ENCODE measurements around the gene NRROS. TPM values are rescaled to one million over a fixed set of nuclear protein-coding genes. Genes with fewer than 3 reads are reported as not detected.

Gene NRROS
- total RNA-seq, 1 donor from 2014 or later, result 1.4 TPM

GRCh38 chr3:196624907-196625306 lies 14.6 kb upstream of the NRROS start:
- no peak overlapping the region for H3K4me3 Mint-ChIP-seq (ENCODE audit: low read depth)
- H3K4me1 Mint-ChIP-seq (ENCODE audit: low read depth), result peaks cover 7% of the 10 kb centered on the region
- H3K27ac Mint-ChIP-seq, result no peak overlapping the region
- no peak for DNase-seq (ENCODE audit: low spot score, unreplicated experiment)
- H3K9me3 Mint-ChIP-seq (ENCODE audit: low read depth), result no peaks in the 10 kb centered on the region
- H3K36me3 Mint-ChIP-seq (ENCODE audit: insufficient read depth), result no peaks in the 10 kb centered on the region
- peaks cover 3% of the 10 kb centered on the region for H3K27me3 Mint-ChIP-seq
- TF ChIP-seq, protein P1, sequence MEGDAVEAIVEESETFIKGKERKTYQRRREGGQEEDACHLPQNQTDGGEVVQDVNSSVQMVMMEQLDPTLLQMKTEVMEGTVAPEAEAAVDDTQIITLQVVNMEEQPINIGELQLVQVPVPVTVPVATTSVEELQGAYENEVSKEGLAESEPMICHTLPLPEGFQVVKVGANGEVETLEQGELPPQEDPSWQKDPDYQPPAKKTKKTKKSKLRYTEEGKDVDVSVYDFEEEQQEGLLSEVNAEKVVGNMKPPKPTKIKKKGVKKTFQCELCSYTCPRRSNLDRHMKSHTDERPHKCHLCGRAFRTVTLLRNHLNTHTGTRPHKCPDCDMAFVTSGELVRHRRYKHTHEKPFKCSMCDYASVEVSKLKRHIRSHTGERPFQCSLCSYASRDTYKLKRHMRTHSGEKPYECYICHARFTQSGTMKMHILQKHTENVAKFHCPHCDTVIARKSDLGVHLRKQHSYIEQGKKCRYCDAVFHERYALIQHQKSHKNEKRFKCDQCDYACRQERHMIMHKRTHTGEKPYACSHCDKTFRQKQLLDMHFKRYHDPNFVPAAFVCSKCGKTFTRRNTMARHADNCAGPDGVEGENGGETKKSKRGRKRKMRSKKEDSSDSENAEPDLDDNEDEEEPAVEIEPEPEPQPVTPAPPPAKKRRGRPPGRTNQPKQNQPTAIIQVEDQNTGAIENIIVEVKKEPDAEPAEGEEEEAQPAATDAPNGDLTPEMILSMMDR (IDR thresholded peaks at IDR 0.05; ENCODE audit: unreplicated experiment), result no peak

DNA sequence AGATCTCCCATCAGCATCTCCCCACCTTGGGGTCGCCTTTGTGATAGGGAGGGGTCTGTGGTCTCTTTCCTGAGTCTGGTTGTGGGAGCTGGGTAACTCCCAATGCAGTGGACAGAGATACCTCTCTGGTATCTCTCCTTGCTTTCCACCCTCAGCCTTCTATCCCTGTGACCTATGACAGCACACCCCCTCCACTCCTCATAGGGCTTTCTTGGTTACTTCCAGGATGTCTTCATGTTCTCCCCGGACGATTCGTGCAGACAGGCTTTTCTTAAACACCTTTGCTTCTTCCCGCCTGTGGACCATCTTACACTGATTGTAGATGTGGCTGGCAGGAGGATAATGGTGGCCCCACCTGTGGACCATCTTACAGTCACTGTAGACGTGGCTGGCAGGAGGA lies 14.2 kb upstream of the NRROS start:
- no peak overlapping the region for H3K27ac Mint-ChIP-seq
- no peaks in the 10 kb centered on the region for H3K9me3 Mint-ChIP-seq (ENCODE audit: low read depth)
- no peak for DNase-seq (ENCODE audit: low spot score, unreplicated experiment)
- H3K27me3 Mint-ChIP-seq, result peaks cover 3% of the 10 kb centered on the region
- H3K36me3 Mint-ChIP-seq (ENCODE audit: insufficient read depth), result no peaks in the 10 kb centered on the region
- peaks cover 2% of the 10 kb centered on the region for H3K4me1 Mint-ChIP-seq (ENCODE audit: low read depth)
- no peak overlapping the region for H3K4me3 Mint-ChIP-seq (ENCODE audit: low read depth)
- TF ChIP-seq, protein P1 (IDR thresholded peaks at IDR 0.05; ENCODE audit: unreplicated experiment), result no peak

- Mint-ChIP-seq H3K9me3 (ENCODE audit: low read depth) (no peaks in the 10 kb centered on the region), H3K4me1 (ENCODE audit: low read depth) (peaks cover 6% of the 10 kb centered on the region), H3K36me3 (ENCODE audit: insufficient read depth) (no peaks in the 10 kb centered on the region), H3K27ac (no peak overlapping the region), H3K27me3 (peaks cover 3% of the 10 kb centered on the region), H3K4me3 (ENCODE audit: low read depth) (no peak overlapping the region)
- DNase-seq (ENCODE audit: low spot score, unreplicated experiment), result no peak
- TF ChIP-seq, protein P1 (IDR thresholded peaks at IDR 0.05; ENCODE audit: unreplicated experiment), result no peak
Observed at GRCh38 chr3:196627918-196628231, 11.6 kb upstream of the NRROS start.

DNA sequence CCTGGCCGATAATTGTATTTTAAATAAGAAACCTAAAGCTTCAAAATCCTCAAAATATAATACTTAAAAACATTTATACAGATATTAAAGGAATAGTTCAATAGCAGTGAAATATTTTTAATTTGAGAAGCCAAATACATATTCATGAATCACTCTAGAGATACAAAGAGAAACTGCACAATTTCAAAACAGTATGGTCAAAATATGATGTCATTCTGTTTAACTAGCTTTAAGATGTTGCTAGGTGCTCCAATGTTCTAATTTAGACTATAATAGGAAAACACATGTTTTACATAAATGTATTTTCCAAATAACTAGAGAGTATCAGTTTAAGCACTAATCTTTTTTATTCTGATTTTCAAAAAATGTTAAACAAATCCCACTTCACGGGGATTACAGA lies 10.3 kb upstream of the NRROS start:
- no peak overlapping the region for H3K27ac Mint-ChIP-seq
- DNase-seq (ENCODE audit: low spot score, unreplicated experiment), result no peak
- TF ChIP-seq, protein P1 (IDR thresholded peaks at IDR 0.05; ENCODE audit: unreplicated experiment), result no peak
- H3K4me1 Mint-ChIP-seq (ENCODE audit: low read depth), result peaks cover 9% of the 10 kb centered on the region
- peaks cover 3% of the 10 kb centered on the region for H3K27me3 Mint-ChIP-seq
- H3K9me3 Mint-ChIP-seq (ENCODE audit: low read depth), result no peaks in the 10 kb centered on the region
- no peaks in the 10 kb centered on the region for H3K36me3 Mint-ChIP-seq (ENCODE audit: insufficient read depth)
- H3K4me3 Mint-ChIP-seq (ENCODE audit: low read depth), result no peak overlapping the region

DNA sequence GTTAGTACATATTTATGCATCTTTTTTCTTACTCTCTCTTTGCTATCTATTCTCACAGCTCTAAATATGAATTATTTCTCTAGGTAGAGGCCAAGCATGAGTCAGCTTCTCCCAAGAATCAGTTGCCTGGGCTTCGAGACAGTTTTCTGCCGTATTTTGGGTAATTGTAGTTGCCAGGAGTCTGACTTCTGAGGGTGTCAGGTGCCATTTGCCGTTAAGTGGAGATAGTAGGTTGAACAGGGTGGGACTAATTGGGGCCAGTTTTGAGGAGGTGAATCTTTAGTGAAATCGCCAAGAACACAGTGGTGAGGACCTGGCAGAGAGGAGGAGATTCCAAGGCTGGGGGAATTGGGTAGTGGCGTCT lies 7.8 kb upstream of the NRROS start:
- Mint-ChIP-seq H3K27ac (peak overlapping the region; percentile 99), H3K4me1 (ENCODE audit: low read depth) (peaks cover 9% of the 10 kb centered on the region), H3K27me3 (peaks cover 2% of the 10 kb centered on the region), H3K9me3 (ENCODE audit: low read depth) (no peaks in the 10 kb centered on the region), H3K36me3 (ENCODE audit: insufficient read depth) (no peaks in the 10 kb centered on the region), H3K4me3 (ENCODE audit: low read depth) (peak overlapping the region; percentile 80)
- no peak for DNase-seq (ENCODE audit: low spot score, unreplicated experiment)
- TF ChIP-seq, protein P1 (IDR thresholded peaks at IDR 0.05; ENCODE audit: unreplicated experiment), result no peak

Data from progenitor cell of endocrine pancreas (in vitro differentiated cells).